T-helper 1 cell treated with Interleukin-12 subunit alpha and Interleukin-12 subunit beta and Interleukin-4 antibody, amounts not matched to agents 30 μg/mL and 1 μg/mL, for 36 hours (primary cell): ENCODE data around the gene S1PR3.
A peak's percentile ranks its signal among the peaks of the same experiment; 100 is the strongest.

Source experiments
- H3K27ac Mint-ChIP-seq: one replicate; pipeline ENCODE4 v1.8.0; 2021; ENCODE audit warnings: mild to moderate bottlenecking, mixed read lengths
- H3K27me3 Mint-ChIP-seq: one replicate; pipeline ENCODE4 v1.8.0; 2021; ENCODE audit warnings: low read depth, mixed read lengths
- H3K36me3 Mint-ChIP-seq: one replicate; pipeline ENCODE4 v1.8.0; 2021; ENCODE audit warnings: low read depth, mixed read lengths
- H3K4me1 Mint-ChIP-seq: one replicate; pipeline ENCODE4 v1.8.0; 2021; ENCODE audit warnings: low read depth, mixed read lengths
- H3K4me3 Mint-ChIP-seq: one replicate; pipeline ENCODE4 v1.8.0; 2021; ENCODE audit warnings: mild to moderate bottlenecking, moderate library complexity, mixed read lengths
- H3K9me3 Mint-ChIP-seq: one replicate; pipeline ENCODE4 v1.8.0; 2021; ENCODE audit warnings: mixed read lengths

S1PR3 gene

GRCh38 chr9:88978034-88978433 is 13.2 kb upstream of the S1PR3 start:
- Mint-ChIP-seq H3K36me3 (no peaks in the 10 kb centered on the region), H3K4me1 (no peaks in the 10 kb centered on the region), H3K27me3 (peaks cover 9% of the 10 kb centered on the region), H3K4me3 (no peak overlapping the region), H3K27ac (no peak overlapping the region), H3K9me3 (peaks cover 7% of the 10 kb centered on the region)

- Mint-ChIP-seq H3K4me3 (no peak overlapping the region), H3K9me3 (peaks cover 7% of the 10 kb centered on the region), H3K4me1 (no peaks in the 10 kb centered on the region), H3K27ac (no peak overlapping the region), H3K27me3 (peaks cover 12% of the 10 kb centered on the region), H3K36me3 (no peaks in the 10 kb centered on the region)
Observed at GRCh38 chr9:88979021-88979420, 12.2 kb upstream of the S1PR3 start.

DNA sequence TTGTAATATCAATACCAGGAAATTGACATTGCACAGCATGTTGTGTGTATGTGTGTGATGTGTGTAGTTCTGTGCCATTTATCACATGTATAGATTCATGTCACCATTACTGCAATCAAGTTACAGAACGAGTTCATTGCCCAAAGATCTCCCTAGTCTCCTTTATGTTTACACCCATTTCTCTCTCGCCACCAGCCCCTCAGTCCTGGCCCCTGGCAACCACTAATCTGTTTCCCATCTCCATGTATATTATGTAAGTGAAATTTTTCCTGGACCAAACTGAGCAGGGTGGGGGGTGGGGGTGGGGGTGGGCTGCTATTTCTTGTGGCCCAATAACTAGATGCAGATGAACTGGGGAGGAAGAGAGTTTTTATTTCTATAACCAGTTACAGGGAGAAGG is 11.5 kb upstream of the S1PR3 start:
- peaks cover 12% of the 10 kb centered on the region for H3K27me3 Mint-ChIP-seq

DNA sequence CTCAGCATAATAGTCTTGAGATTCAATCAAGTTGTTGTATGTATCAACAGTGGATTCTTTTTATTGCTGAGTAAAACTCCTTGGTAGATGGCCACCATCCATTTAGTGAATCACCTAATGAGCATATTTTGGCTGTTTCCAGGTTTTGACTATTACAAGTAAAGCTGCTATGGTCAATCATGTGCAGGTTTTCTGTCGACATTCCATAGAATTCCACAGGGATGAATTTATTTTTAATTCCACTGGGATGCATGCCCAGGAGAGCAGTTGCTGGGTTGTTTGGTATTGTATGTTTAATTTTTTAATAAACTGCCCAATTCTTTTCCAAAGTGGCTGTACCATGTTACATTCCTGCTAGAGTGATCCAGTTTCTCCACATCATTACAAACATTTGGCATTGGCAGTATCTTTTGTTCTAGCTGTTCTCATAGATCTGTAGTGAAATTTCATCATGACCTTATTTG is 10.5 kb upstream of the S1PR3 start:
- peaks cover 7% of the 10 kb centered on the region for H3K9me3 Mint-ChIP-seq
- H3K4me1 Mint-ChIP-seq = no peaks in the 10 kb centered on the region

More for the DNA sequence above, 11.5 kb upstream of the S1PR3 start:
- no peak overlapping the region for H3K4me3 Mint-ChIP-seq
- H3K36me3 Mint-ChIP-seq = no peaks in the 10 kb centered on the region
- H3K4me1 Mint-ChIP-seq = no peaks in the 10 kb centered on the region
- no peak overlapping the region for H3K27ac Mint-ChIP-seq
- peaks cover 7% of the 10 kb centered on the region for H3K9me3 Mint-ChIP-seq

GRCh38 chr9:88983865-88984542 is 7.3 kb upstream of the S1PR3 start:
- Mint-ChIP-seq H3K4me3 (no peak overlapping the region), H3K27me3 (peaks cover 23% of the 10 kb centered on the region), H3K36me3 (no peaks in the 10 kb centered on the region)

More for the DNA sequence above, 10.5 kb upstream of the S1PR3 start:
- Mint-ChIP-seq H3K27me3 (peaks cover 16% of the 10 kb centered on the region), H3K27ac (no peak overlapping the region), H3K4me3 (no peak overlapping the region), H3K36me3 (no peaks in the 10 kb centered on the region)

GRCh38 chr9:88984543-88984883 is 6.8 kb upstream of the S1PR3 start:
- no peaks in the 10 kb centered on the region for H3K36me3 Mint-ChIP-seq
- H3K4me1 Mint-ChIP-seq = peaks cover 10% of the 10 kb centered on the region
- peaks cover 27% of the 10 kb centered on the region for H3K27me3 Mint-ChIP-seq
- peaks cover 7% of the 10 kb centered on the region for H3K9me3 Mint-ChIP-seq
- no peak overlapping the region for H3K27ac Mint-ChIP-seq
- no peak overlapping the region for H3K4me3 Mint-ChIP-seq

More at GRCh38 chr9:88983865-88984542, 7.3 kb upstream of the S1PR3 start:
- Mint-ChIP-seq H3K9me3 (peaks cover 7% of the 10 kb centered on the region), H3K4me1 (peaks cover 5% of the 10 kb centered on the region), H3K27ac (no peak overlapping the region)

DNA sequence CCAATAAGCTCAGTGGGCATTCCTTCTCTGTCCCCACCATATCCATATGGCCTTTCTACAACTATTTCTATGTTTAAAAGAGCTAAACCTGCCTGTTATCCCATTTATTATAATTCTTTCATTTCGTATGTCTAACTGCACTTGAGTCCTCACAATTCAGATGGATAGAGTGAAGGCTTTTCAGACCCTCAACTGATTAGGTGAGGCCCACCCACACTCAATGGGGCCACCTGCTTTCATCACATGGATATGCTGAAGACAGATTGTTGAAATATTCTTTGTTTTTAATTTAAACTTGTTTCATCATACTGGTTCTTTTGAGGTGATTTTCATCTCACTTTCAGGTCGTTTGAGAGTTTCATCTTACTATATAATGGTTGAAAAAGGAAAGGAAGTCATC is 5.7 kb upstream of the S1PR3 start:
- H3K4me3 Mint-ChIP-seq = no peak overlapping the region
- peaks cover 36% of the 10 kb centered on the region for H3K27me3 Mint-ChIP-seq
- peaks cover 14% of the 10 kb centered on the region for H3K4me1 Mint-ChIP-seq
- H3K9me3 Mint-ChIP-seq = peaks cover 7% of the 10 kb centered on the region
- H3K36me3 Mint-ChIP-seq = no peaks in the 10 kb centered on the region
- H3K27ac Mint-ChIP-seq = no peak overlapping the region

- H3K9me3 Mint-ChIP-seq = peaks cover 3% of the 10 kb centered on the region
- H3K36me3 Mint-ChIP-seq = no peaks in the 10 kb centered on the region
- H3K27me3 Mint-ChIP-seq = peaks cover 36% of the 10 kb centered on the region
- no peak overlapping the region for H3K27ac Mint-ChIP-seq
- peaks cover 14% of the 10 kb centered on the region for H3K4me1 Mint-ChIP-seq
- no peak overlapping the region for H3K4me3 Mint-ChIP-seq
Observed at GRCh38 chr9:88986776-88987175, 4.5 kb upstream of the S1PR3 start.

- no peak overlapping the region for H3K4me3 Mint-ChIP-seq
- H3K27me3 Mint-ChIP-seq = peaks cover 45% of the 10 kb centered on the region
- H3K27ac Mint-ChIP-seq = no peak overlapping the region
- H3K36me3 Mint-ChIP-seq = no peaks in the 10 kb centered on the region
- H3K9me3 Mint-ChIP-seq = no peaks in the 10 kb centered on the region
- peaks cover 14% of the 10 kb centered on the region for H3K4me1 Mint-ChIP-seq
Observed at GRCh38 chr9:88987661-88988060, 3.6 kb upstream of the S1PR3 start.

GRCh38 chr9:88988796-88989641 is 2.2 kb upstream of the S1PR3 start:
- Mint-ChIP-seq H3K9me3 (no peaks in the 10 kb centered on the region), H3K27me3 (peaks cover 53% of the 10 kb centered on the region), H3K27ac (peak overlapping the region; percentile 64), H3K36me3 (no peaks in the 10 kb centered on the region), H3K4me1 (peaks cover 14% of the 10 kb centered on the region), H3K4me3 (peak overlapping the region; percentile 71)

DNA sequence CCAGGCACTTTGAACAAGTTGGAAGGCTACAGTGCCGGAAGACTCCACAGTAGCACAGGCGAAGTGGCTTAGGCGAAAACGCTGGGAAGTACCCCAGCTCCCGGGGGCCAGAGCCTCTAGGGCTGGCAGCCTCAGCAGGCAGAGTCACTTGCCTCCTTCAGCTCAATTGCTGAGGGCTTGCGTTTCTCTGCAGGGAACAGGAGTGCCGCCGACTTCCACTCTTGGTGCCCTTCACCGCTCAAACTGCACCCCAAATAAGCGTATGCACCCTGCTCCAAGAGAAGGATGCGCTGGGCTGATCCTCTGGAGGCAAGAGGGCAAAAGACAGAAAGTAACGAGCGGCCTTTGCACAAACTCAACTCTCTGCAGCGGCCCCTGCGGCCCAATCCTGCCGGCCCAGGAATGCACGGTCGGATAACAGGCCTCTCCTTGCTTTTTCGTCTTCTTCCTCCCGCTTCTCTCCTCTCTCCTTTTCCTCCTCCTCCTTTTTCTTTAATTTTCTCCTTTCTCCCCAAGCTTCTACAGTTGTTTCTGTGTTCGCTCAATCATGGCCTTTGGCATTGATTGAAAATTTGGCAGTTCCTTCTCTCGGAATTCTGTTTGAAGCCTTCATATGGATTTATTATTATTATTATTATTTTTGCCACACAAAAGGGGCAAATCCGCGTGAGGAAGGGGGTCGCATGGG is 1.1 kb upstream of the S1PR3 start:
- peak overlapping the region; percentile 59 for H3K27ac Mint-ChIP-seq
- no peaks in the 10 kb centered on the region for H3K9me3 Mint-ChIP-seq
- H3K36me3 Mint-ChIP-seq = no peaks in the 10 kb centered on the region
- no peak overlapping the region for H3K4me3 Mint-ChIP-seq
- H3K4me1 Mint-ChIP-seq = peaks cover 14% of the 10 kb centered on the region
- peaks cover 56% of the 10 kb centered on the region for H3K27me3 Mint-ChIP-seq

GRCh38 chr9:88990729-88991065 is 571 bp upstream of the S1PR3 start:
- Mint-ChIP-seq H3K9me3 (no peaks in the 10 kb centered on the region), H3K4me3 (no peak overlapping the region), H3K27me3 (peaks cover 55% of the 10 kb centered on the region), H3K36me3 (no peaks in the 10 kb centered on the region), H3K4me1 (peaks cover 14% of the 10 kb centered on the region), H3K27ac (no peak overlapping the region)

DNA sequence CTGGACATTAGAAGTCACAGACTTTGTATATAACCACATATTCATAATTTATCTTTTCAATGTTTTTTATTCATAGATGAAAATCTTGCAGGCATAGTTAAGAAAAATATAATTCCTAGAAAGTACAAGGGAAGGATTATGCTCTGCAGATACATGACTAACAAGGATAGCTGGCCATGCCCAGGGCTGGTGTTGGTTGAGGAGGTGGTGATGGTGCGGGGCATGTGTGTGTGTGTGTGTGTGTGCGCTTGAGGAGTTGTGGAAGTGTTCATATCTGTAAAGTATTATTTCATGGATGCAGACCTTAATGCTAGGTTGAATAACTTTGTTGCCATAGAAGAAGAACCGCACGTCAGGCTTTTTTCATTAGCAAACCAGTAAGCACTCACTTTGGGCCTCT is 1.3 kb downstream of the S1PR3 start:
- Mint-ChIP-seq H3K4me1 (peaks cover 14% of the 10 kb centered on the region), H3K36me3 (no peaks in the 10 kb centered on the region), H3K27ac (no peak overlapping the region), H3K4me3 (no peak overlapping the region), H3K27me3 (peaks cover 52% of the 10 kb centered on the region), H3K9me3 (no peaks in the 10 kb centered on the region)

GRCh38 chr9:88993327-88993726 is 2.1 kb downstream of the S1PR3 start:
- Mint-ChIP-seq H3K4me3 (no peak overlapping the region), H3K27ac (no peak overlapping the region), H3K9me3 (no peaks in the 10 kb centered on the region), H3K27me3 (peaks cover 50% of the 10 kb centered on the region), H3K4me1 (peaks cover 14% of the 10 kb centered on the region), H3K36me3 (no peaks in the 10 kb centered on the region)
